ENCODE measurements around the gene SCGB1D2.
"Not testable (repeated sequence)": the region's sequence is repeated elsewhere in the genome, so short reads cannot be mapped to it uniquely, and the experiment has no call there.

SCGB1D2 gene, protein sequence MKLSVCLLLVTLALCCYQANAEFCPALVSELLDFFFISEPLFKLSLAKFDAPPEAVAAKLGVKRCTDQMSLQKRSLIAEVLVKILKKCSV

DNA sequence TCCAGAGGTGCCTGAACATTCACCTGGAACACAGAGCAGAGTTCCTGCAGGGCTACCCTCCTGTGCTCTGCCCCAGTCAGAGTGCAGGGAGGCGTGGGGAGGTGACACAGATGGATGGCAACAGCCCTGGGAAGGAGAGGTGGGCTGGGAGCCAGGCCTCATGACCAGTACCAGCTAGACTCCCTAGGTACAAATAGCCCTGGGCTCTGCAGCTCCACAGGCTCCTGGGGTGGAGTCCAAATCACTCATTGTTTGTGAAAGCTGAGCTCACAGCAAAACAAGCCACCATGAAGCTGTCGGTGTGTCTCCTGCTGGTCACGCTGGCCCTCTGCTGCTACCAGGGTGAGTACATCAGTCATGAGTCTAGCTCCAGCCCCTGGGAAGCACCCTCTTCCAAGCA is at the start of gene SCGB1D2:
Gene SCGB1D2 (plus strand): TSS at position 219 of the 400 bp plus-strand sequence. CDS start 69 bp downstream, at position 288.
- DNase-seq (ENCODE audit: low spot score), result no peak

DNA sequence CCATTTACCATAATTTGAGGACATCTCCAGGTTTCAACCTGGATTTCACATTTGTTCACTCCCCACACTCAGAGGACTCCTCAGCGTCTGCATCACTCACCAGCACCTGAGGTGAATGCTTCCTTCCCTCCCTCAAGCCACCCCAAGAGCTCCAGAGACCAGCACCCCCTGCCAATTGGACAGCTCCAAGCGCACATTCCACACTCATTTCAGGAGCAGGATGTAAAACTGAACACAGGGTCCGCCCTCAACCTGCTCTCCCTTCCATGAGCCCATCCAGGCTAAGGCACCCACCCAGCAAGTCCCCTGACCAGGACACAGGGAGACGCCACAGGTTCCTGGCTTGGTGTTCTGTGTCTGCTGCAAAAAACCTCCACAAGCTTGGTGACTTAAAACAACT is 48.1 kb upstream of the SCGB1D2 start:
- DNase-seq (ENCODE audit: low spot score), result no peak

DNA sequence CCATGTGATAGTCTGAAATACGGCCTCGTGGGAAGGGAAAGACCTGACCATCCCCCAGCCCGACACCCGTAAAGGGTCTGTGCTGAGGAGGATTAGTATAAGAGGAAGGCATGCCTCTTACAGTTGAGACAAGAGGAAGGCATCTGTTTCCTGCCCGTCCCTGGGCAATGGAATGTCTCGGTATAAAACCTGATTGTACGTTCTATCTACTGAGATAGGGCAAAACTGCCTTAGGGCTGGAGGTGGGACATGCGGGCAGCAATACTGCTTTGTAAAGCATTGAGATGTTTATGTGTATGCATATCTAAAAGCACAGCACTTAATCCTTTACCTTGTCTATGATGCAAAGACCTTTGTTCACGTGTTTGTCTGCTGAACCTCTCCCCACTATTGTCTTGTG is 47.0 kb upstream of the SCGB1D2 start:
- not testable (repeated sequence) for DNase-seq (ENCODE audit: low spot score)

DNA sequence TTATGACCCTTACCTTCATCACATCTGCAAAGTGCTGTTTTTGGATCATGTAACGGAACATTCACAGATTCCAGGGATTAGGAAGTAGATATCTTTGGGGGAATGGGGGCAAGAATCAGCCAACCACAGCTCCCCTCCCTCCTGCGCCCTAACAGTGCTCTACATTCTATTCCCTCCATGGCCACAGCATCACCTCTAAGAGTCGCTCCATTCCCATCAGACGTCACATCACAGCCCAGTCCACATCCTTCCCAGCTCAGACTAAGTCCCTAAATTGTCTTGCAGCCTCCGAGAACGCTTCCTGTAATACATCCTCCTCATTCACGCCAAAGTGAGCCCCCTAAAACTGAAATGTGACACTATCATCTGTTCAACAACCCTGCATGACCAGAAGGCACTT is 46.1 kb upstream of the SCGB1D2 start:
- DNase-seq (ENCODE audit: low spot score), result no peak

DNA sequence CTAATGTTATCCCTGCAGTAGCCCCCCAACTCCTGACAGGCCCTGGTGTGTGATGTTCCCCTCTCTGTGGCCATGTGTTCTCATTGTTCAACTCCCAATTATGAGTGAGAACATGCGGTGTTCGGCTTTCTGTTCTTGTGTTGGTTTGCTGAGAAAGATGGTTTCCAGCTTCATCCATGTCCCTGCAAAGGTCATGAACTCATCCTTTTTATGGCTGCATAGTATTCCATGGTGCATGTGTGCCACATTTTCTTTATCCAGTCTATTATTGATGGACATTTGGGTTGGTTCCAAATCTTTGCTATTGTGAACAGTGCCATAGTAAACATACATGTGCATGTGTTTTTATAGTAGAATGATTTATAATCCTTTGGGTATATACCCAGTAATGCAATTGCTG is 44.6 kb upstream of the SCGB1D2 start:
- not testable (repeated sequence) for DNase-seq (ENCODE audit: low spot score)

DNA sequence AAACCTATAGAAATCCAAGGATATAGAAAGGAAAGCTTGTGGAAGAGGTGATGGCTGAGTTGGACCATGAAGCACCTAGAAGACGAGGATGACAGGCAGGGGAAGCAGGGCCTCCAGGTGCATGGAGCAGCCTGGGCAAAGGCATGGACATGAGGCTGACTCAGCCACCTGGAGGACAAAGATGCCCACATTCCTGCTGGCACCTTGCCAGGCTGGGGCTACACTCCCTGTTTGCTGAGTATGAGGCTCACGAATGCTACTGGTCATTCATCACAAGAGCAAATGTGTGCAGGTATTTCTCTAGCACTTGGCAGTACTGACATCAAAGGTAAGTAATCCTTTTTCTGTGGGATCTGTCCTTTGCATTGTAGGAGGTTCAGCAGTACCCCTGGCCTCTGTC is 40.7 kb upstream of the SCGB1D2 start:
- DNase-seq (ENCODE audit: low spot score), result no peak

DNA sequence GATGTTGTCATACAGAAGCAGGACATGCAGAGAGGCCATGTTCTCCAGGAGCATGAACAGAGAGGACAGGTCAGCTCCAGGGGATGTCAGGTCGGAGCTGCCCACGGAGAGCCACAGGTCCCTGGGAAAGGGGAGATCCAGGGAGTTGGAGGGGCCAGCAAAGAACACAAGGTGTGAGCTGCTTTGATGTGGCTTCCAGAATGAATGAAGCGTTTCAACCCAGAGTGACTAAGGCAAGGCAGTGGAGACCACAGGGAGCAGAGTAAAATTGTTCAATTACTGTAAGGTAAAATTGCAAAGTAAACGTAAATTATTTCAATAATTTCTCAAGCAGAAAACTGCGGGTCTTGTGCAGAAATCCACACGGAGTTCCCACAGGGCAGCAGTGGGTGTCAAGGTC is 39.1 kb upstream of the SCGB1D2 start:
- no peak for DNase-seq (ENCODE audit: low spot score)

DNA sequence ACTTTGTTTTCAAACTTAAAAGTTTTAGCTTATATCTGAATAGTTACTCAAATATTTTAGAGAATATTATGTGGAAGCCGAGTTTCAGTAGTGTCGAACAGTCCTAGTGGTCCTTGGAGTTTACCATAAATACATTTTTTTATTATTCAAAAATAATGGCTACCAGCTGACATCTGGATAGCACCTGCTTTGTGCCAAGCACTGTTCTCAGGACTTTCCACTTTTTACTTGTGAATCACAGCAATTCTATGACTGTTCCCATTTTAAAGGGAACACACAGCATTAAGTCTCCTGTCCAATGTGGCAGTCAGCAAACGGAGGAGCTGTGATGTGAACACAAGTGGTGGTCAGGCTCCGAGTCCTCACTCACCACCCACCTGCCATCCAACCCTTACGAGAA is 37.6 kb upstream of the SCGB1D2 start:
- DNase-seq (ENCODE audit: low spot score), result no peak

DNA sequence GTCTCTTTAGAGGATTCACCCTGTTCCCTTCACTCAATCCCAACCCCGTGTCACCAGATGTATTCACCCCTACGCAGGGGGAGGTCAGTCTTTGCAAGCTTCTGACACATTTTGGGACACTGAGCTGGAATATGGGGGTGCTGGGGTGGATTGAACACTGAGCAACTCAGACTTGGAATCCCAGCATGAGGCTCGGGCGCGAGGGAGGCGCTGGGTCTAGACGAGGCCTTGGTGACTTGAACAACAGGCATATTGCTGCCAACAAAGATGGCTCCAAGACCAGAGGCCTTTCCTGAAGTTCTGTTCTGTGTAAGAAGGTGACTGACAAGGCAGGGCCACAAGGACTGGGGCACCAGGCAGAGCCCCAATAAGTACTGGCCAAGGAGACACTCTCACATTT is 36.6 kb upstream of the SCGB1D2 start:
- DNase-seq (ENCODE audit: low spot score), result no peak

DNA sequence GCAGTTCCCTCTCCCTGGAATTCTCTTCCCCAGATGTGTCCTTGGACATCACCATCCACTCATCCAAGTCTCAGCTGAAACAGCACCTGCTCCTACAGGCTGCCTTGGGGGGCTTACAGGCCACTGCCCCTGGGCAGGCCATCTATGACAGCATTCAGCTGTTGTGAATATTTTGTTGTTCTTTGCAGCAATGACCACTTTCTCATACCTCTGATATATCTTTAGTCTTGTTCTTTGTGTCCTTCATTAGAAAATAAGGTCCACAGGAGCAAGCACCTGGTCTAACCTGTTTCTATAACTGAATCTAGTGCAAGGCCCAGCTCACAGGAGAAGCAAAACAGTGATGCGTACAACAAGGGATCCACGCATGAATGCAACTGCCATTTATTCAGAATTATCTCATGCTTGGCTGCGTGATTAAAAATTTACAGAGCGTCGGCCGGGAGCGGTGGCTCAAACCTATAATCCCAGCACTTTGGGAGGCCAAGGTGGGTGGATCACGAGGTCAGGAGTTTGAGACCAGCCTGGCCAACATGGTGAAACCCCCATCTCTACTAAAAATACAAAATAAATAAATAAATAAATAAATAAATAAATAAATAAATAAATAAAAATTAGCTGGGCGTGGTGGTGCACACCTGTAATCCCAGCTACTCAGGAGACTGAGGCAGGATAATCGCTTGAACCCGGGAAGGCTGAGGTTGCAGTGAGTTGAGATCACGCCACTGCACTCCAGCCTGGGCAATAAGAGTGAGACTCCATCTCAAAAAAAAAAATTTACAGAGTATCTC is 35.6 kb upstream of the SCGB1D2 start:
- DNase-seq (ENCODE audit: low spot score), result not testable (repeated sequence)

DNA sequence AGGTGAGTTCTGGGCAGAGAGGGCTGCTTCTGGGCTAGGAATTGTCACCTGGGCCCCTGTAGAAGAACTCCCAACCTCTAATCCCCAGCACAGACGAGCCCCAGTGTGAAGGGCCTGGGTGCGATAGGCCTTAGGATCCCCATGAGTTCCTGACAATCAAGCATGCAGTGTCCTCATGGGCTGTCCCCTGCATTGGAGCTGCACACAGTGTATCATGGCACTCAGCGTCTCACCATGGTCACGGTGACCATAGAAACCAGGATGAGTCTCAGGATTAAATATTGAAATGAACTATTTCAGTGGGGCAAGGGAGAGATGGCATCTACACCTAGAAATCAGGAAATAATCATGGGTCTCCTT is 33.3 kb upstream of the SCGB1D2 start:
- DNase-seq (ENCODE audit: low spot score), result no peak

DNA sequence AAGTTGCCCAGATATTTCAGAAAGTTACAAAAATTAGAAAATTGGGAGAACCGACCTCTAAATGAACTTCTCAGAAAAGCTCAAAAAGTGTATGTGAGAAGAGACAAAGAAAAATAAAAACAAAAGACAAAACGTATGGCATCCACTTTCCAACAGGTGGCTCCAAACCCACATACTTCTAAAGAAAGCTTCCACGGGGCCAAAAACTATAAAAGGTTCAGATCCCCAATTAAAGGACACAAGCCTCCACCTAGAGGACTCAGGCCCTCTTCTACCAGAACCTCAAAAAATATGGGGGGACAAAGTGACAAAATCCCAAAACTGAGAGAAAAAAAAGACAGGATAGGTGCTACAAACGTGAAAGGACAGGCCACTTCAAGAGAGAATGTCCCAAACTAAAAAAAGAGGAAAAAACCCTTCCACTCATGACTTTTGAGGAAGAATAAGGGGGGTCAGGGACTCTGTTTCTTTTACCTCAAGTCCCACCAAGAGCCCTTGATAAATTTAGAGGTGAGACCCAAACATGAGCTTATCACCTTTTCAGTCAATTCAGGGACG is 24.8 kb upstream of the SCGB1D2 start:
- DNase-seq (ENCODE audit: low spot score), result no peak

DNA sequence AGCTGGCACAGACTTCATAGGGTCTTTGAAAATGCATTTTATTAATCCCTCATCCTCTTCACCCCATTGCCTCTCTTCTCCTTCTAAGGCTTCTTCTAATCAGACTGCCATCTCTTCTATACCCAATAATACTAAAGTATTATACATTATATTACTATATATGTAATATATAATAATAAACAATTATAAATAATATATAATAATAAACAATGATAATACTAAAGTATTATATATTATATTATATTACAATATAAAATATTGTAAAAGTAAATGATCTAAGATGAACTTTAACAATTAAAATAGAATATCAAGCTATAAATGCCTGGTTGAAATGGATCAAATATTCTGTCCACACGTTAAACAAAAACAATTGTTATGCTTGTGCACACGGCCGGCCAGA is 20.5 kb upstream of the SCGB1D2 start:
- no peak for DNase-seq (ENCODE audit: low spot score)

DNA sequence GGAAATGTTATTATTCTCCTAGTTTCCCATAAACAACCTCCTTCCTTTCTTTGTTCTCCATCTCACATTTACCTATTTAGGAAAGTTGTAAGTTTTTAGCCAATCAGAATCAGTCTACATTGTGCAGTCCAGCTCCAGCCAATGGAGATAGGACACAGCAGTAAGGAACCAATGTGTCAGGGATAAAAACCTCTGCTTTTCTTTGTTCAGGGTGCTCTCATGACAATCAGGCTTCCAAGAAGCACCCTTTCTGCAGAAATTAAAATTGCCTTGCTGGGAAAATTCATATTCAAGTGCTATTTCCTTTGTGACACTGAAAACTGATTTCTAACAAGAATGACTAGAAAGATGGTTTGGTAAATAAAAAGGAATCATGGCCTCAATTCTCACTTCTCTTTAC is 18.9 kb upstream of the SCGB1D2 start:
- no peak for DNase-seq (ENCODE audit: low spot score)

DNA sequence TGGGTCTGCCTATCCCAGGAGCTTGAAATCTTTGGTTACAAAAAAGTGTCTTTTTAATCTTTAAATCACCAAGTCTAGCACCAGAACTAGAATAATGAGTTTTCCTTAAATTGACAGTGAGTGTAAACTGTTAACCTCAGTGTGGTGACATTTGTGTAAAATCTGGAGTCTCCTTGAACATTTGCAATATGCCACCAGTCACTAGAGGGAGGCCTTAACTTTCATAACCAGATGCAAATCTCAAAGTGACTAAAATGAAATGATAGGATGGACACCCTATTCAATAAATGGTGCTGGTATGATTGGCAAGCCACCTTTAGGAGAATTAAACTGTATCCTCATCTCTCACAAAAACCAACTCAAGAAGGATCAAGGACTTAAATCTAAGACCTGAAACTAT is 8.3 kb upstream of the SCGB1D2 start:
- DNase-seq (ENCODE audit: low spot score), result no peak

DNA sequence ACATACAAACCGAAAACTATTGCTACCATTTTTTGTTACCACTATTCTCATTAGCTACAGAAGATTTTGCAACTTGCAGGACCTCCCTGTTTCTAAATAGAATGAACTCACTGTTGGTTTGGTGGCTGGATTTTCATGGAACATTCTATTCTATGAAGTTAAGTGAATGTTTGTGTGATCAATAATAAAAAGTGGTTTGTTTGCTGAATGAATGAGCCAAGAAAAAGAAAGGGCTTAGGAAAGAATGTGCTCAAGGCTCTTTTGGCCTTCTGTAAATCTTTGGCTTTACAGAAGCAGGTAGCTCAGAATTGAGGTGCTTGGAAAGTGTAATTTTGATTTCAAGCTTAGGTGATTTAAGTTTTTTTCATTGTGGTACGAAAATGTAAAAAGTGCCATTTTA is 5.9 kb upstream of the SCGB1D2 start:
- DNase-seq (ENCODE audit: low spot score), result no peak

DNA sequence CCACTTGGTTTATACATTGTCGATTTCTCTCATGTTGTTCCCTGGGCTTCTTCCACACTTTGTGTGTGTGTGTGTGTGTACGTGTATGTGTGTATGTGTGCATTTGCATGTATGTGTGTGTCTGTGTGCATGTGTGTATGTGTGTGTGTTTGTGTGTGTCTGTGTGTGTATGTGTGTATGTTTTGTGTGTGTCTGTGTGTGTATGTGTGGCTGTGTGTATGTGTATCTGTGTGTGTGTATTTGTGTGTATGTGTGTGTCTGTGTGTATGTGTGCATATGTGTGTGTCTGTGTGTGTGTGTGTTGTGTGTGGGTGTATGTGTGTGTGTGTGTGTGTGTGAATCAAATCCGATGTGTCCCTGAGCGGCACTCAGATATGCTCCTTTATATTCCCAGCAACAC is 4.5 kb upstream of the SCGB1D2 start:
- DNase-seq (ENCODE audit: low spot score), result no peak

DNA sequence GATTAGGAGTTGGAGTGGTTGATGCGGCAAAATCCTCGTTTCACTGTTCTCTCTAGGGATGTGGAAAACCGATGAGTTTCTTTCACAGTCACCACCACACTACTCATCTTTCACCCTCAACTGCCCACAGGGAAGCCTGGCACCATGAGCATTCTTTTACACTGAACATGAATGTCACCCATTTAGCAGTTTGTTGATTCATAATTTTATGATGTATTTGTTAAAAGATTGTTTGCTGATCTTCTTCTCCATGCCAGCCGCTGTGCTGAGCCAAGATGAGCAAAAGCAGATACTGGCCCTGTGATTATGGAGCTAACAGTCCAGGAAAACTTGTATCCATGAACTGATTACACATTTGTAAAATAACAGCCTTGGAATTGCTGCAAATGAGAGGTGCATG is 3.9 kb upstream of the SCGB1D2 start:
- DNase-seq (ENCODE audit: low spot score), result no peak

DNA sequence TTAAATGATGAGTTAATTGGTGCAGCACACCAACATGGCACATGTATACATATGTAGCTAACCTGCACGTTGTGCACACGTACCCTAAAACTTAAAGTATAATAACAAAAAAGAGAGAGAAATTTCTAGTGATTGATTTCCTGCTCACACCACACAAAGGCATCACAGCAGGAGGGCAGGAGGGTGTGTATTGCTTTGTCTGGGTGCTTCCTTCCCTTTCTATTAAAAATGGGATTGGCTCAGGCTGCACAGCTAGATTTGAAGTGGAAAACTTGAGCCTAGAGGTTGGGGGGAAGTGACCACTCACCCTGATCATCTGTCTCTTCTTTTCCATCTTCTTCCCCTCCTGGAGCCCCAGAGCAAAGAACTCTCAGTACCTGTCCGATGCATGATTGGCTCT is 944 bp upstream of the SCGB1D2 start:
- no peak for DNase-seq (ENCODE audit: low spot score)

DNA sequence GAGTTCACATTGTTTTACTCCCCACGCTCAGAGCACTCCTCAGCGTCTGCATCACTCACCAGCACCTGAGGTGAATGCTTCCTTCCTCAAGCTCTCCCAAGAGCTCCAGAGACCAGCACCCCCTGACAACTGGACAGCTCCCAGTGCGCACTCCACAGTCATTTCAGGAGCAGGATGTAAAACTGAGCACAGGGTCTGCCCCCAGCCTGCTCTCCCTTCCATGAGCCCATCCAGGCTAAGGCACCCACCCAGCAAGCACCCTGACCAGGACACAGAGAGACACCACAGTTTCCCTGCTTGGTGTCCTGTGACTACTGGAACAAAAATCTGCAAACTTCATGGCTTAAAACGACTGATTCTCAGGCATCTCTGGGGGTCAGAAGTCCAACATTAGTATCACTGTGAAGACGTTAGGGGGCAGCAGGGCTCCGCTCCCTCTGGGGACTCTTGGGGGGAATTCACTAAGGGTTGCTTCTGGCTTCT is 3.3 kb downstream of the SCGB1D2 start:
- no peak for DNase-seq (ENCODE audit: low spot score)

DNA sequence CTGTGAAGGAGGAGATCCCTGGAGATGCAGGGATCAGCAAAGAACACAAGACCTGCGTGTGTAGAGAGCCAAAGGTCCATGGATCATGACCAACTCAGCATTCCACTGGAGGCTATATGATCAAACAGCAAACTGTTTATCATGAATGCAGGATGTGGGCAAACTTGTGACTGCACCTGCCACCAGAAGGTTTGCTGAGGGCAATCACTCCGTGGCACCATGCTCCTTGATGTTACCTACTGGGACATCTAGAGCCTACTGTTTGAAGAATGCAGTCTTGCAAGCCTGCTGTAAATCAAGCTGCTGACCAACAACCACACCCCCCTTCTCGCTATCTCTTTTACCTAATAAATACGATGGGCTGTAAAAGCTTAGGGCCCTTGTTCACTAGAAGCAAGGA is 9.7 kb downstream of the SCGB1D2 start:
- no peak for DNase-seq (ENCODE audit: low spot score)

DNA sequence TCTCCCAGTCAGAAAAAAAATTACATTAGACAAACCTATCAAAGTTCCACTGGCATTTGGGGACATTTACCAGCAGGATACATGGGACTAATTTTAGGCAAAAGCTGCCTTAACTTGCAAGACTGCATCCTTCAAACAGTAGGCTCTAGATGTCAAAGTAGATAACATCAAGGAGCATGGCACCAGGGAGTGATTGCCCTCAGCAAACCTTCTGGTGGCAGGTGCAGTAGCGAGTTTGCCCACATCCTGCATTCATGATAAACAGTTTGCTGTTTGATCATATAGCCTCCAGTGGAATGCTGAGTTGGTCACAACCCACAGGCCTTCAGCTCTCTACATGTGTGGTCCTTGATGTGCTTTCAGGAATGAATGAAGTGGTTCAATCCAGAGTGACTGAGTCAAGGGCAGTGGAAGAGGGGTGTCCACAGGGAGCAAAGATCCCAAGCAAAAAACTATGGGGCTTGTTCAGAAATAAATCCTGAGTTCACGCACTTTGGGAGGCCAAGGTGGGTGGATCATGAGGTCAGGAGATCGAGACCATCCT is 12.0 kb downstream of the SCGB1D2 start:
- DNase-seq (ENCODE audit: low spot score), result no peak

DNA sequence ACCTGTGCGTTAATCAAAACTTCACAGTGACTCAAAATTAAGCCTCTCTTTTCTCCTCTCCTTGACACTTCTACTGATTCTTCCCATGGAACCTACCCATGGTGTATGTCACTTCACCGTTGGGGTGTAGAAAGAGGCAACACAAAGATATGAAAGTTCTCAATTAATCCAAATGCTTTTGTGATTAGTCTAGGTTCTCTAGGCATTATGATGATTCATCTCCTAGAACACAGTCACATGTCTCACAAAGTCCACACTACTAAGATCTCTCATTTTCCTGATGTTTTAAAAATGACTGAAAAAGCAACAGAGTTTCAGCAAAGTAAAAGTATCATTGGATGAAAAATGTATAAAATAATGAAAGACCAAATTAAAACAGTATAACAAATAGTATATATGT is 14.2 kb downstream of the SCGB1D2 start:
- DNase-seq (ENCODE audit: low spot score), result no peak

Measured in hematopoietic multipotent progenitor cell treated with erythropoietin and hydrocortisone succinate and interleukin-3 and kit ligand, for 17 days (in vitro differentiated cells).